Panc1 (cell line): ENCODE results near the gene SPATA31D4.

Source experiments
- CTCF ChIP-seq: fragments of 450-650 bp; IDR thresholded peaks from 2 replicates; pipeline ENCODE4 v1.5.1; 2017; ENCODE audit warnings: mild to moderate bottlenecking
- SIN3A ChIP-seq: IDR thresholded peaks from 2 replicates; pipeline ENCODE4 v1.6.1; 2012; ENCODE audit warnings: low read depth, mild to moderate bottlenecking, low read length, moderate library complexity, borderline replicate concordance; ENCODE audit not compliant: insufficient read depth

DNA sequence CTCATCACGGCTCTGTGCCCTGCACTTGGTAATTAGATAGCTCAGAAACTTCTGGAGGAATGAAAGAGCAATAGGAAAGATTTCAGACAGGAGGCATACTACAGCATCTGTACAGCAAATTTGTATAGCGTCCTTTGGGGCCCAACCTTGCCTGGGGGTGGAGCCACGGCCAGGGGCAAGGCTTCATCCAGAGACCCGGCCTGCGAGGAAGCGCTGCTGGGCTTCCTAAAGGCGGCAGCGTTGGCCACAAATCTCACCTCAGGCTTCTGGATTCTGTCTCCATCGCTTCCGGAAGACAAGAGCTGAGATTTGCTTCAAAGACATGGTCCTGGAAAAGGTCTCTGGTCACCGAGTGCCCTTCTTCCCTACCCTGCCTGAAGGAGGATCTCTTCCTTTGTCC lies 48.1 kb downstream of the SPATA31D4 start:
- TF ChIP-seq CTCF: no peak
- no peak for TF ChIP-seq SIN3A
